GM21367 (cell line): ENCODE data around the gene ZDHHC8.

ENCODE experiments used
- ATAC-seq: cut with Tn5 transposase; IDR thresholded peaks from one replicate; pipeline ENCODE4 v1.9.1; 2021; ENCODE audit not compliant: unreplicated experiment

The ZDHHC8 gene

GRCh38 chr22:20177217-20177911 is 45.8 kb downstream of the ZDHHC8 start:
- no peak for ATAC-seq

- no peak for ATAC-seq
These were observed 46.7 kb downstream of the ZDHHC8 start for GRCh38 chr22:20178075-20178914.

GRCh38 chr22:20178915-20179227 is 47.3 kb downstream of the ZDHHC8 start:
- no peak for ATAC-seq

GRCh38 chr22:20179455-20180244 is 48.0 kb downstream of the ZDHHC8 start:
- no peak for ATAC-seq

GRCh38 chr22:20180245-20180630 is 48.6 kb downstream of the ZDHHC8 start:
- no peak for ATAC-seq

GRCh38 chr22:20180640-20181039 is 49.0 kb downstream of the ZDHHC8 start:
- no peak for ATAC-seq

GRCh38 chr22:20181194-20181883 is 49.7 kb downstream of the ZDHHC8 start:
- ATAC-seq: no peak

GRCh38 chr22:20181884-20182236 is 50.3 kb downstream of the ZDHHC8 start:
- ATAC-seq: no peak

GRCh38 chr22:20182365-20182764 is 50.8 kb downstream of the ZDHHC8 start:
- no peak for ATAC-seq

- no peak for ATAC-seq
These were observed 51.5 kb downstream of the ZDHHC8 start for GRCh38 chr22:20183101-20183500.

- no peak for ATAC-seq
These were observed 52.2 kb downstream of the ZDHHC8 start for GRCh38 chr22:20183823-20184222.

- ATAC-seq: no peak
These were observed 53.0 kb downstream of the ZDHHC8 start for GRCh38 chr22:20184501-20185165.

- ATAC-seq: no peak
These were observed 54.1 kb downstream of the ZDHHC8 start for GRCh38 chr22:20185750-20186149.

- ATAC-seq: no peak
These were observed 54.7 kb downstream of the ZDHHC8 start for GRCh38 chr22:20186183-20186870.

GRCh38 chr22:20186871-20187546 is 55.4 kb downstream of the ZDHHC8 start:
- no peak for ATAC-seq

GRCh38 chr22:20187777-20188566 is 56.4 kb downstream of the ZDHHC8 start:
- no peak for ATAC-seq

- no peak for ATAC-seq
These were observed 56.9 kb downstream of the ZDHHC8 start for GRCh38 chr22:20188567-20188877.

GRCh38 chr22:20191000-20191515 is 59.5 kb downstream of the ZDHHC8 start:
- ATAC-seq: no peak

- no peak for ATAC-seq
These were observed 60.2 kb downstream of the ZDHHC8 start for GRCh38 chr22:20191803-20192202.
